ENCODE measurements around the gene PRKG2.

GRCh38 chr4:81250430-81250829 is 35.4 kb upstream of the PRKG2 start:
- no peak for TF ChIP-seq POLR2AphosphoS5 (IDR thresholded peaks at IDR 0.05; ENCODE audit: low read depth, low read length)
- TF ChIP-seq POLR2A (IDR thresholded peaks at IDR 0.05; ENCODE audit: low read depth, low read length), result no peak
- no peak for TF ChIP-seq TAF1 (IDR thresholded peaks at IDR 0.05; ENCODE audit: borderline replicate concordance, low read depth, low read length)

Measured in GM12892 (cell line).